Panc1 (cell line): ENCODE measurements around the gene FFAR3. TPM values are rescaled to one million over a fixed set of nuclear protein-coding genes. Genes with fewer than 3 reads are reported as not detected.

Experiments used
- ATAC-seq: fragments of 200-7000 bp; cut with Tn5 transposase; 2 replicates; pipeline ENCODE4 v1.9.1; 2020; ENCODE audit warnings: mild to moderate bottlenecking, moderate library complexity
- BruUV-seq: library from RNA; stranded (reverse); fragments of 400-500 nt; replicated peaks from 2 replicates; lab custom pipeline; 2021; lab: Mats Ljungman, UMichigan
- CTCF ChIA-PET: fragments of 300-600 bp; sonication (Branson Sonifier 250); formaldehyde crosslinking; loops from one replicate; lab custom pipeline; 2022; ENCODE audit warnings: antibody characterized with exemption; lab: Charles Lee
- POLR2A ChIA-PET: fragments of 300-600 bp; sonication (Branson Sonifier 250); formaldehyde crosslinking; loops from one replicate; lab custom pipeline; 2022; ENCODE audit warnings: antibody characterized with exemption; lab: Charles Lee
- DNase-seq: peaks from one replicate; pipeline ENCODE4 v3.0.0-alpha.2; 2010; ENCODE audit warnings: low read depth, low spot score
- H3K27ac ChIP-seq: 2 replicates; pipeline ENCODE4 v1.5.1; 2011; ENCODE audit warnings: mild to moderate bottlenecking, low read length, inconsistent platforms
- H3K27me3 ChIP-seq: fragments of 200-500 bp; sonication (Bioruptor generic); 2 replicates; pipeline ENCODE4 v1.6.0; 2014; ENCODE audit warnings: low read length, inconsistent platforms; ENCODE audit not compliant: control insufficient read depth, insufficient read depth
- H3K36me3 ChIP-seq: fragments of 200-500 bp; sonication (Bioruptor generic); 2 replicates; pipeline ENCODE4 v1.5.1; 2014; ENCODE audit warnings: inconsistent platforms, mild to moderate bottlenecking, low read length, moderate library complexity; ENCODE audit not compliant: control insufficient read depth, insufficient read depth
- H3K4me1 ChIP-seq: 2 replicates; pipeline ENCODE4 v1.5.1; 2011; ENCODE audit warnings: inconsistent platforms, mild to moderate bottlenecking, low read length, moderate library complexity; ENCODE audit not compliant: control insufficient read depth, insufficient read depth
- H3K4me3 ChIP-seq, 2 experiments: 2 replicates each; pipeline ENCODE4 v1.5.1; 2011 to 2012; ENCODE audit warnings: low read depth in 2 of 2, low read length in 2 of 2, mild to moderate bottlenecking in 2 of 2, inconsistent platforms in 1 of 2, moderate library complexity in 1 of 2
- H3K9me3 ChIP-seq: fragments of 200-500 bp; sonication (Bioruptor generic); 2 replicates; pipeline ENCODE4 v1.5.1; 2014; ENCODE audit warnings: low read depth, mild to moderate bottlenecking, inconsistent platforms, low read length, moderate library complexity; ENCODE audit not compliant: control insufficient read depth, insufficient read depth
- POLR2AphosphoS5 ChIP-seq: IDR thresholded peaks from 2 replicates; pipeline ENCODE4 v1.6.1; 2012; ENCODE audit warnings: mild to moderate bottlenecking, low read depth, low read length, moderate library complexity
- REST ChIP-seq, 2 experiments: IDR thresholded peaks; 2 replicates each; pipeline ENCODE4 v1.6.1; 2011 to 2012; ENCODE audit warnings: low read depth in 2 of 2, control low read depth in 1 of 2, low read length in 1 of 2, mild to moderate bottlenecking in 1 of 2, moderate library complexity in 1 of 2; ENCODE audit not compliant: insufficient read depth in 1 of 2
- SIN3A ChIP-seq: IDR thresholded peaks from 2 replicates; pipeline ENCODE4 v1.6.1; 2012; ENCODE audit warnings: low read depth, mild to moderate bottlenecking, low read length, moderate library complexity, borderline replicate concordance; ENCODE audit not compliant: insufficient read depth
- TCF7L2 ChIP-seq: IDR thresholded peaks from 2 replicates; pipeline ENCODE4 v1.6.1; 2011; ENCODE audit warnings: mild to moderate bottlenecking, low read depth, low read length, inconsistent platforms
- in situ Hi-C: cut with HindIII; loops from 2 replicates; pipeline ENCODE4 v1.10.0; 2016; ENCODE audit warnings: low sequenced_read_pairs, low pct_unique_long_range_greater_than_20kb
- intact Hi-C: fragments of 100-400 bp; cut with micrococcal nuclease; formaldehyde crosslinking; loops from one replicate; pipeline ENCODE4 v1.10.0; 2022; ENCODE audit not compliant: unreplicated experiment
- total RNA-seq: library from RNA; stranded (reverse); gene quantifications from one replicate; pipeline ENCODE4 v1.2.1, GENCODE V29; 2021; ENCODE audit not compliant: unreplicated experiment
- TF ChIP-seq, protein P1 (sequence below): fragments of 450-650 bp; IDR thresholded peaks from 2 replicates; pipeline ENCODE4 v1.5.1; 2017; ENCODE audit warnings: mild to moderate bottlenecking

Gene FFAR3
- total RNA-seq, 1 experiment from 2014 or later: not detected

GRCh38 chr19:35369522-35369921 is 11.3 kb downstream of the FFAR3 start:
- Histone ChIP-seq H3K4me1 (no peaks in the 10 kb centered on the region), H3K36me3 (no peaks in the 10 kb centered on the region), H3K9me3 (no peaks in the 10 kb centered on the region), H3K27me3 (peaks cover 8% of the 10 kb centered on the region), H3K4me3 (no peak overlapping the region), H3K27ac (no peak overlapping the region)
- DNase-seq: no peak
- TF ChIP-seq POLR2AphosphoS5 (no peak), SIN3A (no peak), REST (IDR thresholded peaks at IDR 0.05; ENCODE audit: insufficient read depth in 1 of 2, low read depth in 2 of 2, low read length in 1 of 2) (no peak), TCF7L2 (no peak)
- TF ChIP-seq, protein P1, sequence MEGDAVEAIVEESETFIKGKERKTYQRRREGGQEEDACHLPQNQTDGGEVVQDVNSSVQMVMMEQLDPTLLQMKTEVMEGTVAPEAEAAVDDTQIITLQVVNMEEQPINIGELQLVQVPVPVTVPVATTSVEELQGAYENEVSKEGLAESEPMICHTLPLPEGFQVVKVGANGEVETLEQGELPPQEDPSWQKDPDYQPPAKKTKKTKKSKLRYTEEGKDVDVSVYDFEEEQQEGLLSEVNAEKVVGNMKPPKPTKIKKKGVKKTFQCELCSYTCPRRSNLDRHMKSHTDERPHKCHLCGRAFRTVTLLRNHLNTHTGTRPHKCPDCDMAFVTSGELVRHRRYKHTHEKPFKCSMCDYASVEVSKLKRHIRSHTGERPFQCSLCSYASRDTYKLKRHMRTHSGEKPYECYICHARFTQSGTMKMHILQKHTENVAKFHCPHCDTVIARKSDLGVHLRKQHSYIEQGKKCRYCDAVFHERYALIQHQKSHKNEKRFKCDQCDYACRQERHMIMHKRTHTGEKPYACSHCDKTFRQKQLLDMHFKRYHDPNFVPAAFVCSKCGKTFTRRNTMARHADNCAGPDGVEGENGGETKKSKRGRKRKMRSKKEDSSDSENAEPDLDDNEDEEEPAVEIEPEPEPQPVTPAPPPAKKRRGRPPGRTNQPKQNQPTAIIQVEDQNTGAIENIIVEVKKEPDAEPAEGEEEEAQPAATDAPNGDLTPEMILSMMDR: no peak
- ChIA-PET POLR2A (no interaction called here), CTCF (no interaction called here)
- in situ Hi-C loops (no loop called here), intact Hi-C loops (no loop called here)
- no TSS peak for BruUV-seq
- ATAC-seq: no peak

DNA sequence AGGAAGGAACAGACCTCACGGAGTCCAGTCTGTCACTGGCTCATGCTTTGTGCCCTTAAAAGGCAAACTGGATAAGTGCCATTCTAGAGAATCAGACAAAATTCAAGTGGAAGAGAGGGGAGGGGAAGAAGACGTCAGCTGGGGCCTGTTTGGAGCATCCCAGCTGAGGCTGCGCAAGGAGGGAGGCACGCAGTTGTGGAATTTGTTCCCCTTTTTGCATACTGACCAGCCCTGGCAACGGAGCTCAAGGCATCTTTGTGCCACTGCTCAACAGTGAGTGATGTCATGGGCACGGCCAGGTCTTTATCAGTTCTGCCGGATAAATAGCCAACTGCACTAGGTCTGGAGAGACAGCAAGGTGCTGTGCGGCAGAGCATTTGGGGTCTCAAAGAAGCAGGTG is 12.5 kb downstream of the FFAR3 start, which contains the start of gene GPR42:
GPR42 (plus strand) TSS at position 347 of the 400 bp plus-strand sequence. CDS start 292 bp downstream, outside the sequence.
- no peaks in the 10 kb centered on the region for H3K36me3 ChIP-seq
- ChIA-PET POLR2A (no interaction called here), CTCF (no interaction called here)
- no peaks in the 10 kb centered on the region for H3K4me1 ChIP-seq
- TF ChIP-seq TCF7L2: no peak
- no peak for TF ChIP-seq SIN3A
- no peak for TF ChIP-seq POLR2AphosphoS5
- TF ChIP-seq REST (IDR thresholded peaks at IDR 0.05; ENCODE audit: insufficient read depth in 1 of 2, low read depth in 2 of 2, low read length in 1 of 2): no peak
- TF ChIP-seq, protein P1: no peak
- ATAC-seq (no peak), DNase-seq (no peak)
- peaks cover 10% of the 10 kb centered on the region for H3K27me3 ChIP-seq
- intact Hi-C loops (no loop called here), in situ Hi-C loops (no loop called here)
- BruUV-seq: no TSS peak
- no peak within 1 kb of the TSS for H3K4me3 ChIP-seq
- no peaks in the 10 kb centered on the region for H3K9me3 ChIP-seq
- H3K27ac ChIP-seq: no peak within 1 kb of the TSS
